K562 (cell line): Measurements from ENCODE around the gene MTRF1L. TPM values are rescaled to one million over a fixed set of nuclear protein-coding genes. Genes with fewer than 3 reads are reported as not detected.

Source experiments
- ATAC-seq: fragments of 200-7000 bp; cut with Tn5 transposase; 3 replicates; pipeline ENCODE4 v1.9.1; 2020; ENCODE audit warnings: moderate library complexity
- BruUV-seq: library from RNA; stranded (reverse); fragments of 400-500 nt; replicated peaks from 2 replicates; lab custom pipeline; 2021; lab: Mats Ljungman, UMichigan
- CTCF ChIA-PET: fragments of 300-600 bp; formaldehyde crosslinking; extraction: SDS; loops from one replicate; lab custom pipeline; 2021; ENCODE audit warnings: low intra/inter-chr PET ratio; lab: Yijun Ruan, JAX
- POLR2A ChIA-PET: fragments of 300-600, 350-650 bp; sonication (Branson Sonifier 250); formaldehyde crosslinking; extraction: SDS; loops from one replicate; lab custom pipeline; 2021; ENCODE audit warnings: antibody characterized with exemption, inconsistent platforms; lab: Yijun Ruan, JAX
- DNase-seq, 4 experiments: peaks; one replicate each; pipeline versions ENCODE4 v3.0.0 to v3.0.0-alpha.2; 2011 to 2018; ENCODE audit warnings: low spot score in 3 of 4, mixed read lengths in 3 of 4; ENCODE audit errors: extremely low read depth in 1 of 4
- FAIRE-seq: peaks from 2 replicates; lab custom pipeline; 2011; peaks lifted over from hg19 to GRCh38; lab: Jason Lieb, UNC
- H2AFZ ChIP-seq: 2 replicates; pipeline ENCODE4 v1.6.0; 2011; ENCODE audit warnings: low read depth, low read length, control low read depth, inconsistent platforms
- H3K27ac ChIP-seq: fragments of 200-600 bp; 3 replicates; pipeline ENCODE4 v1.8.0; 2011; ENCODE audit warnings: low read depth, mild to moderate bottlenecking, control low read depth, inconsistent platforms, low read length, moderate library complexity, mixed read lengths; ENCODE audit errors: extremely low read depth
- H3K27me3 ChIP-seq, 2 experiments: fragments of 300-600 bp in 1 of 2; 2 replicates in 1 of 2; 3 replicates in 1 of 2; pipeline versions ENCODE4 v1.6.0 to v1.8.0; 2011; ENCODE audit warnings: inconsistent platforms in 2 of 2, low read length in 2 of 2, mild to moderate bottlenecking in 1 of 2, mixed read lengths in 1 of 2, moderate library complexity in 1 of 2; ENCODE audit not compliant: control insufficient read depth in 2 of 2, insufficient read depth in 2 of 2
- H3K36me3 ChIP-seq: fragments of 300-600 bp; 3 replicates; pipeline ENCODE4 v1.8.0; 2011; ENCODE audit warnings: mild to moderate bottlenecking, low read length, inconsistent platforms; ENCODE audit not compliant: control insufficient read depth, insufficient read depth
- H3K4me1 ChIP-seq, 2 experiments: fragments of 200-600 bp in 1 of 2; replicated peaks in 1 of 2; 2 replicates in 1 of 2; 3 replicates in 1 of 2; pipeline versions ENCODE4 v1.5.1 to v1.8.0; 2011; ENCODE audit warnings: inconsistent platforms in 2 of 2, low read length in 2 of 2, mild to moderate bottlenecking in 1 of 2, mixed read lengths in 1 of 2, moderate library complexity in 1 of 2; ENCODE audit not compliant: control insufficient read depth in 2 of 2, insufficient read depth in 2 of 2
- H3K4me2 ChIP-seq: 2 replicates; pipeline ENCODE4 v1.6.1; 2011; ENCODE audit warnings: low read length, control low read depth, inconsistent platforms, mixed read lengths; ENCODE audit not compliant: insufficient read depth
- H3K4me3 ChIP-seq: fragments of 200-600 bp; sonication (generic), shearing (Covaris generic); 2 replicates; pipeline ENCODE4 v1.5.1; 2016; ENCODE audit warnings: control low read depth, inconsistent platforms
- H3K79me2 ChIP-seq: fragments of 200-600 bp; 3 replicates; pipeline ENCODE4 v1.8.0; 2011; ENCODE audit warnings: low read length, inconsistent platforms; ENCODE audit not compliant: control insufficient read depth, insufficient read depth
- H3K9ac ChIP-seq, 2 experiments: 2 replicates each; pipeline versions ENCODE4 v1.6.0 to v1.6.1; 2011; ENCODE audit warnings: low read depth in 2 of 2, low read length in 2 of 2, control low read depth in 1 of 2, inconsistent platforms in 1 of 2, mild to moderate bottlenecking in 1 of 2, mixed read lengths in 1 of 2; ENCODE audit not compliant: insufficient read depth in 1 of 2
- H3K9me1 ChIP-seq: one replicate; pipeline ENCODE4 v1.6.0; 2011; ENCODE audit warnings: inconsistent platforms, mild to moderate bottlenecking, low read length, moderate library complexity; ENCODE audit not compliant: control insufficient read depth, insufficient read depth
- H3K9me3 ChIP-seq: replicated peaks from 2 replicates; pipeline ENCODE4 v1.5.1; 2011; ENCODE audit warnings: low read depth, low read length, inconsistent platforms; ENCODE audit not compliant: control insufficient read depth, insufficient read depth
- H4K20me1 ChIP-seq: replicated peaks from 2 replicates; pipeline ENCODE4 v1.6.1; 2011; ENCODE audit warnings: low read length, inconsistent platforms, mixed read lengths; ENCODE audit not compliant: control insufficient read depth, insufficient read depth
- CREB1 ChIP-seq, 2 experiments: sonication (generic) in 1 of 2; formaldehyde crosslinking in 1 of 2; IDR thresholded peaks; 2 replicates each; pipeline versions ENCODE4 v1.6.1 to v1.8.0; 2012 to 2022; ENCODE audit warnings: inconsistent platforms in 1 of 2, mild to moderate bottlenecking in 1 of 2, missing genetic modification reagents in 1 of 2, moderate library complexity in 1 of 2
- EHMT2 ChIP-seq: fragments of 450-650 bp; IDR thresholded peaks from 2 replicates; pipeline ENCODE4 v1.6.1; 2018; ENCODE audit warnings: antibody characterized with exemption
- NR2C1 ChIP-seq, 2 experiments: fragments of 450-650 bp; IDR thresholded peaks; 2 replicates each; pipeline ENCODE4 v1.6.1; 2017; ENCODE audit warnings: mild to moderate bottlenecking in 2 of 2, antibody characterized with exemption in 1 of 2, inconsistent platforms in 1 of 2, missing compliant biosample characterization in 1 of 2, missing genetic modification characterization in 1 of 2
- PML ChIP-seq: IDR thresholded peaks from 2 replicates; pipeline ENCODE4 v1.6.1; 2012; ENCODE audit warnings: low read length, inconsistent platforms
- POLR2A ChIP-seq: fragments of 450-650 bp; conservative IDR thresholded peaks from 2 replicates; pipeline ENCODE4 v1.6.1; 2016
- POLR2AphosphoS2 ChIP-seq: IDR thresholded peaks from 2 replicates; pipeline ENCODE4 v1.6.1; 2012; ENCODE audit warnings: low read length, improper control_type of control experiment
- POLR2AphosphoS5 ChIP-seq: IDR thresholded peaks from 2 replicates; pipeline ENCODE4 v1.6.1; 2011; ENCODE audit warnings: mild to moderate bottlenecking, low read depth, low read length, moderate library complexity; ENCODE audit not compliant: control insufficient read depth, insufficient read depth
- POLR2B ChIP-seq: fragments of 450-650 bp; IDR thresholded peaks from 2 replicates; pipeline ENCODE4 v1.6.1; 2018; ENCODE audit warnings: low read depth; ENCODE audit not compliant: partially characterized antibody
- POLR2G ChIP-seq: fragments of 200-400 bp; formaldehyde crosslinking; IDR thresholded peaks from 2 replicates; pipeline ENCODE4 v1.6.1; 2017; ENCODE audit warnings: low read depth, mild to moderate bottlenecking, antibody characterized with exemption, low read length, moderate library complexity
- RBM22 ChIP-seq: fragments of 200-400 bp; formaldehyde crosslinking; IDR thresholded peaks from 2 replicates; pipeline ENCODE4 v1.6.1; 2018; ENCODE audit warnings: low read length, low read depth; ENCODE audit not compliant: poor library complexity, severe bottlenecking
- SUPT5H ChIP-seq: fragments of 450-650 bp; IDR thresholded peaks from 2 replicates; pipeline ENCODE4 v1.6.1; 2016
- ZNF253 ChIP-seq: fragments of 250-450 bp; sonication (Bioruptor Pico); conservative IDR thresholded peaks from 2 replicates; pipeline ENCODE4 v1.6.1; 2021; ENCODE audit warnings: mild to moderate bottlenecking
- WGBS: fragments of 100-300 bp; shearing (Covaris generic); methylation state at CpG from one replicate; pipeline ENCODE4 v1.1.6; 2016; ENCODE audit warnings: low coverage, mixed read lengths; ENCODE audit not compliant: insufficient coverage; ENCODE audit errors: missing lambda C conversion rate; 5-methylcytosine and 5-hydroxymethylcytosine counted together
- in situ Hi-C: fragments of 300-500 bp; cut with MboI; formaldehyde crosslinking; loops from 4 replicates; pipeline ENCODE4 v1.15.0; 2018; ENCODE audit warnings: inconsistent platforms, mixed read lengths
- intact Hi-C: fragments of 100-400 bp; cut with micrococcal nuclease; formaldehyde crosslinking; loops from 2 replicates; pipeline ENCODE4 v1.14.2; 2022
- polyA plus RNA-seq, 8 experiments: library from polyadenylated mRNA; depleted of rRNA in 4 of 8; stranded (reverse) in 5 of 8; unstranded in 3 of 8; fragments of >200 nt; fragmentation: Nextera tagmentation in 2 of 8; fragmentation: Illumina TruSeq in 1 of 8; extraction: Ambion mirVana in 2 of 8; extraction: Trizol in 1 of 8; gene quantifications; 2 replicates each; pipeline versions ENCODE4 v1.2.1 to v1.2.3, GENCODE V29; 2011 to 2014; ENCODE audit warnings: inconsistent platforms in 1 of 8, missing spikeins in 1 of 8
- total RNA-seq, 7 experiments: library from RNA; depleted of rRNA in 6 of 7; stranded (reverse); fragments of >200 nt in 6 of 7; fragmentation: Illumina TruSeq in 2 of 7; extraction: Trizol in 2 of 7; gene quantifications; 2 replicates each; pipeline versions ENCODE4 v1.2.1 to v1.2.3, GENCODE V29; 2011 to 2021; ENCODE audit warnings: low replicate concordance in 1 of 7
- TF ChIP-seq, protein P1 (sequence below), 2 experiments: fragments of 200-800 bp in 1 of 2; sonication (Bioruptor generic) in 1 of 2; sonication (generic) in 1 of 2; formaldehyde crosslinking in 1 of 2; IDR thresholded peaks in 1 of 2; conservative IDR thresholded peaks in 1 of 2; 2 replicates each; pipeline versions ENCODE4 v1.5.0 to v1.6.1; 2016 to 2020; ENCODE audit warnings: missing compliant biosample characterization in 1 of 2, missing genetic modification characterization in 1 of 2, missing genetic modification reagents in 1 of 2
- TF ChIP-seq, protein P2 (sequence below): fragments of 450-650 bp; IDR thresholded peaks from 2 replicates; pipeline ENCODE4 v1.7.1; 2018; ENCODE audit warnings: mild to moderate bottlenecking, low read depth; ENCODE audit not compliant: partially characterized antibody
- TF ChIP-seq, protein P3 (sequence below): fragments of 450-650 bp; formaldehyde crosslinking; IDR thresholded peaks from 2 replicates; pipeline ENCODE4 v1.4.0; 2020; ENCODE audit warnings: mild to moderate bottlenecking, moderate library complexity

The MTRF1L gene
- total and polyA plus RNA-seq, 9 of the 15 experiments (the other 6 are each of a cell fraction or from before 2014, with no cell fraction given), result 10.7 to 34.0 (median 30.2) TPM

DNA sequence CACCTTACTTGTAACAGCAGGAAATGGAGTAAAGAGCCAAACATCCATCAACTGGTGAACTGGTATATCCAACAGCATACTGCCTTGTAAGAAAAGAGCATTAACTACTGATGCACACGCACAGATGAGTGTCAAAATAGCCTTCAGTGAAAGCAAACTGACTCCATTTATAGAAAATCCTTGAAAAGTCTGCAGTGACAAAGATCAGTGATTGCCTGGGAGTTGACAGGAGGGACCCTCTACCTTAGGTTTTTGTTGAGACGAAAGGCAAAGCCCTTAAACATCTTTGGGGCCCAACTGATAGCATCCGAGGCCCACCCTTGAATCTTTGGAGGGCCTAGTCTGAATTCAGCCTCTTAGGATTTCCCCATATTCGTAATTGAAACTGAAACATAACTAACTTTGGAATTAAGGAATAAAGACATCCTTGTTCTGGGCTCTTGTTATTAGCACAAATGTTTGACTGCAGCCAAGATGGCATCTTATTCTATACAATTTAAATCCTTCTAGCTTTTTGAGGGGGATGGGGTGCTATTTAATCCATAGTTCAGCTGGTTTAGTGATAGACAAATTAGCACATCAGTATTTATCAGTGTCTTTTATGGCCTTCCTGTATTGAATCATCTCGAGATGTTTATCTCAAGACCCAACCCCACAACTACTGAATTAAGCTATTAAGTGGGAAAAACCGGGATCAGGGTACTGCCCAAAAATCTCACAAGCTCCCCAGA, 32.7 kb downstream of the MTRF1L start:
- 71% methylated on average over 6 of the region's 6 CpGs for WGBS
- no peak overlapping the region for H3K4me2 ChIP-seq
- H3K27ac ChIP-seq, result no peak overlapping the region
- intact Hi-C loops, result no loop called here
- peaks cover 50% of the 10 kb centered on the region for H3K36me3 ChIP-seq
- DNase-seq (no peak), ATAC-seq (peak; percentile 68), FAIRE-seq (no peak)
- BruUV-seq, result no TSS peak
- H3K4me1 ChIP-seq, result peaks cover 0 to 5% of the 10 kb centered on the region in 2 experiments; a peak in 1 of 5 replicates
- no peak overlapping the region for H2AFZ ChIP-seq
- H3K4me3 ChIP-seq, result no peak overlapping the region
- peaks cover 25% of the 10 kb centered on the region for H3K79me2 ChIP-seq
- H3K27me3 ChIP-seq, result no peaks in the 10 kb centered on the region
- no peaks in the 10 kb centered on the region for H3K9me1 ChIP-seq
- no peak overlapping the region for H3K9ac ChIP-seq
- H4K20me1 ChIP-seq, result peaks cover 15% of the 10 kb centered on the region
- POLR2A ChIA-PET, result interaction anchor here (0.9 to 2.0 kb wide), 3 partner anchors 12 to 13 kb away, joined by 4 to 11 read pairs (median 5); partner anchors contain the start of gene FBXO5
- CTCF ChIA-PET, result no interaction called here
- in situ Hi-C loops, result no loop called here
- H3K9me3 ChIP-seq, result no peaks in the 10 kb centered on the region
- TF ChIP-seq SUPT5H, result peak; percentile 77
- TF ChIP-seq ZNF253 (CRISPR knock-in tag), result 0 out of 2 replicates have a peak, but pooled peaks have one; percentile 61
- TF ChIP-seq, protein P1, sequence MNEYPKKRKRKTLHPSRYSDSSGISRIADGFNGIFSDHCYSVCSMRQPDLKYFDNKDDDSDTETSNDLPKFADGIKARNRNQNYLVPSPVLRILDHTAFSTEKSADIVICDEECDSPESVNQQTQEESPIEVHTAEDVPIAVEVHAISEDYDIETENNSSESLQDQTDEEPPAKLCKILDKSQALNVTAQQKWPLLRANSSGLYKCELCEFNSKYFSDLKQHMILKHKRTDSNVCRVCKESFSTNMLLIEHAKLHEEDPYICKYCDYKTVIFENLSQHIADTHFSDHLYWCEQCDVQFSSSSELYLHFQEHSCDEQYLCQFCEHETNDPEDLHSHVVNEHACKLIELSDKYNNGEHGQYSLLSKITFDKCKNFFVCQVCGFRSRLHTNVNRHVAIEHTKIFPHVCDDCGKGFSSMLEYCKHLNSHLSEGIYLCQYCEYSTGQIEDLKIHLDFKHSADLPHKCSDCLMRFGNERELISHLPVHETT (CRISPR knock-in tag; conservative IDR thresholded peaks at IDR 0.05 in 1 of 2, IDR thresholded peaks at IDR 0.05 in 1 of 2), result no peak
- peak; percentile 41; the same call in 1 of the 2 replicates for TF ChIP-seq POLR2G
- TF ChIP-seq RBM22, result peak; percentile 67
- TF ChIP-seq, protein P2, sequence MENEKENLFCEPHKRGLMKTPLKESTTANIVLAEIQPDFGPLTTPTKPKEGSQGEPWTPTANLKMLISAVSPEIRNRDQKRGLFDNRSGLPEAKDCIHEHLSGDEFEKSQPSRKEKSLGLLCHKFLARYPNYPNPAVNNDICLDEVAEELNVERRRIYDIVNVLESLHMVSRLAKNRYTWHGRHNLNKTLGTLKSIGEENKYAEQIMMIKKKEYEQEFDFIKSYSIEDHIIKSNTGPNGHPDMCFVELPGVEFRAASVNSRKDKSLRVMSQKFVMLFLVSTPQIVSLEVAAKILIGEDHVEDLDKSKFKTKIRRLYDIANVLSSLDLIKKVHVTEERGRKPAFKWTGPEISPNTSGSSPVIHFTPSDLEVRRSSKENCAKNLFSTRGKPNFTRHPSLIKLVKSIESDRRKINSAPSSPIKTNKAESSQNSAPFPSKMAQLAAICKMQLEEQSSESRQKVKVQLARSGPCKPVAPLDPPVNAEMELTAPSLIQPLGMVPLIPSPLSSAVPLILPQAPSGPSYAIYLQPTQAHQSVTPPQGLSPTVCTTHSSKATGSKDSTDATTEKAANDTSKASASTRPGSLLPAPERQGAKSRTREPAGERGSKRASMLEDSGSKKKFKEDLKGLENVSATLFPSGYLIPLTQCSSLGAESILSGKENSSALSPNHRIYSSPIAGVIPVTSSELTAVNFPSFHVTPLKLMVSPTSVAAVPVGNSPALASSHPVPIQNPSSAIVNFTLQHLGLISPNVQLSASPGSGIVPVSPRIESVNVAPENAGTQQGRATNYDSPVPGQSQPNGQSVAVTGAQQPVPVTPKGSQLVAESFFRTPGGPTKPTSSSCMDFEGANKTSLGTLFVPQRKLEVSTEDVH, result peak; percentile 60
- TF ChIP-seq PML, result peak; percentile 46; the same call in 1 of the 2 replicates
- peak; percentile 58 for TF ChIP-seq POLR2B
- TF ChIP-seq, protein P3, sequence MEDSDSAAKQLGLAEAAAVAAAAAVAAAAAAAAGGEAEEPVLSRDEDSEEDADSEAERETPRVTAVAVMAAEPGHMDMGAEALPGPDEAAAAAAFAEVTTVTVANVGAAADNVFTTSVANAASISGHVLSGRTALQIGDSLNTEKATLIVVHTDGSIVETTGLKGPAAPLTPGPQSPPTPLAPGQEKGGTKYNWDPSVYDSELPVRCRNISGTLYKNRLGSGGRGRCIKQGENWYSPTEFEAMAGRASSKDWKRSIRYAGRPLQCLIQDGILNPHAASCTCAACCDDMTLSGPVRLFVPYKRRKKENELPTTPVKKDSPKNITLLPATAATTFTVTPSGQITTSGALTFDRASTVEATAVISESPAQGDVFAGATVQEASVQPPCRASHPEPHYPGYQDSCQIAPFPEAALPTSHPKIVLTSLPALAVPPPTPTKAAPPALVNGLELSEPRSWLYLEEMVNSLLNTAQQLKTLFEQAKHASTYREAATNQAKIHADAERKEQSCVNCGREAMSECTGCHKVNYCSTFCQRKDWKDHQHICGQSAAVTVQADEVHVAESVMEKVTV (CRISPR knock-in tag), result no peak
- TF ChIP-seq CREB1 (IDR thresholded peaks at IDR 0.05), result peak; percentile 34; the same call in 1 of the 2 replicates
- TF ChIP-seq CREB1 (CRISPR knock-in tag; IDR thresholded peaks at IDR 0.05), result no peak
- peak; percentile 95; the same call in 1 of the 2 replicates for TF ChIP-seq POLR2AphosphoS2
- TF ChIP-seq POLR2AphosphoS5, result peak; percentile 84
- peak; percentile 84 for TF ChIP-seq POLR2A
- no peak for TF ChIP-seq EHMT2
- no peak for TF ChIP-seq NR2C1 (IDR thresholded peaks at IDR 0.05)
- TF ChIP-seq NR2C1 (tag; IDR thresholded peaks at IDR 0.05), result no peak
